Loucy (cell line): ENCODE results near the gene PTS.

Experiments used
- CTCF ChIP-seq: fragments of 200-600 bp; sonication (generic); conservative IDR thresholded peaks from 2 replicates; pipeline ENCODE4 v1.5.1; 2014; ENCODE audit warnings: mild to moderate bottlenecking, antibody characterized with exemption, low read length
- EZH2phosphoT487 ChIP-seq: fragments of 200-600 bp; IDR thresholded peaks from 2 replicates; pipeline ENCODE4 v1.6.1; 2018; ENCODE audit warnings: antibody characterized with exemption, mild to moderate bottlenecking, moderate library complexity, borderline replicate concordance

- TF ChIP-seq CTCF (no peak), EZH2phosphoT487 (no peak)
Observed at GRCh38 chr11:112231952-112232351, 5.7 kb downstream of the PTS start.
